GM23248 (cell line): ENCODE results near the gene PIBF1.

Experiments
- EZH2 ChIP-seq: fragments of 200-600 bp; sonication (generic); IDR thresholded peaks from 2 replicates; pipeline ENCODE4 v1.6.1; 2018; ENCODE audit warnings: antibody characterized with exemption, mild to moderate bottlenecking; ENCODE audit not compliant: insufficient read depth, poor library complexity, severe bottlenecking
- EZH2phosphoT487 ChIP-seq: fragments of 200-600 bp; sonication (generic); IDR thresholded peaks from 2 replicates; pipeline ENCODE4 v1.6.1; 2018; ENCODE audit warnings: antibody characterized with exemption, moderate library complexity, mild to moderate bottlenecking, low read depth; ENCODE audit not compliant: insufficient read depth

GRCh38 chr13:72774019-72774418 lies 7.9 kb upstream of the PIBF1 start:
- TF ChIP-seq EZH2 (no peak), EZH2phosphoT487 (no peak)
